K562 (cell line): ENCODE measurements around the gene PITPNC1. TPM values are rescaled to one million over a fixed set of nuclear protein-coding genes. Genes with fewer than 3 reads are reported as not detected.

Experiments
- ATF7 ChIP-seq: fragments of 450-650 bp; IDR thresholded peaks from 2 replicates; pipeline ENCODE4 v1.7.1; 2014; ENCODE audit warnings: mild to moderate bottlenecking, moderate library complexity
- BRD4 ChIP-seq: fragments of 200-600 bp; sonication (generic); IDR thresholded peaks from 2 replicates; pipeline ENCODE4 v1.6.1; 2017; ENCODE audit warnings: inconsistent platforms
- CCNT2 ChIP-seq: IDR thresholded peaks from 2 replicates; pipeline ENCODE4 v1.6.1; 2011; ENCODE audit warnings: borderline replicate concordance, low read depth, mild to moderate bottlenecking, moderate library complexity, mixed read lengths, low read length; ENCODE audit not compliant: insufficient read length; ENCODE audit errors: extremely low read depth
- MAFG ChIP-seq: fragments of 450-650 bp; conservative IDR thresholded peaks from 2 replicates; pipeline ENCODE4 v1.6.1; 2016; ENCODE audit warnings: missing genetic modification characterization, missing compliant biosample characterization
- MECOM ChIP-seq: fragments of 250-450 bp; sonication (Bioruptor Pico); IDR thresholded peaks from 2 replicates; pipeline ENCODE4 v1.8.0; 2022; ENCODE audit warnings: inconsistent platforms
- NFIX ChIP-seq: fragments of 250-450 bp; sonication (Bioruptor Pico); IDR thresholded peaks from 2 replicates; pipeline ENCODE4 v1.4.0; 2020; ENCODE audit warnings: low read depth, mild to moderate bottlenecking, moderate library complexity
- NFYB ChIP-seq: IDR thresholded peaks from 2 replicates; pipeline ENCODE4 v1.6.1; 2011; ENCODE audit warnings: mild to moderate bottlenecking, moderate library complexity; ENCODE audit not compliant: insufficient read length; ENCODE audit errors: extremely low read depth
- PHTF2 ChIP-seq: fragments of 250-450 bp; sonication (Bioruptor Pico); IDR thresholded peaks from 2 replicates; pipeline ENCODE4 v1.5.0; 2021; ENCODE audit warnings: mild to moderate bottlenecking
- POLR3G ChIP-seq: IDR thresholded peaks from 2 replicates; pipeline ENCODE4 v1.6.1; 2011; ENCODE audit not compliant: insufficient read length, insufficient replicate concordance; ENCODE audit errors: extremely low read depth
- PRMT5 ChIP-seq: sonication (generic); formaldehyde crosslinking; IDR thresholded peaks from 2 replicates; pipeline ENCODE4 v1.5.0; 2020; ENCODE audit warnings: missing genetic modification reagents
- RB1 ChIP-seq: fragments of 450-650 bp; IDR thresholded peaks from 2 replicates; pipeline ENCODE4 v1.6.1; 2017; ENCODE audit warnings: low read depth, mild to moderate bottlenecking
- RCOR1 ChIP-seq, 2 experiments: IDR thresholded peaks; 2 replicates each; pipeline ENCODE4 v1.6.1; 2012; ENCODE audit warnings: low read depth in 2 of 2, low read length in 2 of 2, borderline replicate concordance in 1 of 2, improper control_type of control experiment in 1 of 2
- SRSF1 ChIP-seq: fragments of 200-400 bp; formaldehyde crosslinking; IDR thresholded peaks from 2 replicates; pipeline ENCODE4 v1.6.1; 2017; ENCODE audit warnings: mild to moderate bottlenecking, low read depth, low read length, moderate library complexity
- THAP7 ChIP-seq: fragments of 250-450 bp; sonication (Bioruptor Pico); IDR thresholded peaks from 2 replicates; pipeline ENCODE4 v1.5.0; 2021
- USF2 ChIP-seq: sonication (generic); formaldehyde crosslinking; IDR thresholded peaks from 2 replicates; pipeline ENCODE4 v1.5.0; 2020; ENCODE audit warnings: missing genetic modification reagents
- ZNF133 ChIP-seq: fragments of 250-450 bp; sonication (Bioruptor Pico); IDR thresholded peaks from 2 replicates; pipeline ENCODE4 v1.4.0; 2020; ENCODE audit warnings: mild to moderate bottlenecking
- ZNF592 ChIP-seq: fragments of 450-650 bp; IDR thresholded peaks from 2 replicates; pipeline ENCODE4 v1.6.1; 2017; ENCODE audit warnings: antibody characterized with exemption, mild to moderate bottlenecking
- ZNF639 ChIP-seq, 2 experiments: fragments of 200-800 bp in 1 of 2; sonication (Bioruptor generic) in 1 of 2; sonication (generic) in 1 of 2; formaldehyde crosslinking in 1 of 2; IDR thresholded peaks in 1 of 2; conservative IDR thresholded peaks in 1 of 2; 2 replicates each; pipeline versions ENCODE4 v1.5.0 to v1.6.1; 2016 to 2020; ENCODE audit warnings: missing compliant biosample characterization in 1 of 2, missing genetic modification characterization in 1 of 2, missing genetic modification reagents in 1 of 2
- polyA plus RNA-seq, 8 experiments: library from polyadenylated mRNA; depleted of rRNA in 4 of 8; stranded (reverse) in 5 of 8; unstranded in 3 of 8; fragments of >200 nt; fragmentation: Nextera tagmentation in 2 of 8; fragmentation: Illumina TruSeq in 1 of 8; extraction: Ambion mirVana in 2 of 8; extraction: Trizol in 1 of 8; gene quantifications; 2 replicates each; pipeline versions ENCODE4 v1.2.1 to v1.2.3, GENCODE V29; 2011 to 2014; ENCODE audit warnings: inconsistent platforms in 1 of 8, missing spikeins in 1 of 8
- total RNA-seq, 7 experiments: library from RNA; depleted of rRNA in 6 of 7; stranded (reverse); fragments of >200 nt in 6 of 7; fragmentation: Illumina TruSeq in 2 of 7; extraction: Trizol in 2 of 7; gene quantifications; 2 replicates each; pipeline versions ENCODE4 v1.2.1 to v1.2.3, GENCODE V29; 2011 to 2021; ENCODE audit warnings: low replicate concordance in 1 of 7

Gene PITPNC1
- total and polyA plus RNA-seq, 9 of the 15 experiments (the other 6 are each of a cell fraction or from before 2014, with no cell fraction given), result 0.11 to 1.1 (median 0.65) TPM

GRCh38 chr17:67366193-67367157 is 10.6 kb upstream of the PITPNC1 start, which contains the start of gene PSMD12 (continued):
- TF ChIP-seq USF2 (no peak), NFYB (no peak), THAP7 (CRISPR knock-in tag) (no peak), BRD4 (no peak; the same call in 1 of the 2 replicates), SRSF1 (no peak), MAFG (tag) (no peak; the same call in 1 of the 2 replicates), POLR3G (no peak), MECOM (no peak), CCNT2 (peak; percentile 77), RCOR1 (IDR thresholded peaks at IDR 0.05; ENCODE audit: borderline replicate concordance in 1 of 2, low read depth in 2 of 2, low read length in 2 of 2) (0 out of 4 replicates have a peak, but pooled peaks of 1 of the 2 experiments have one; percentile 10), ZNF133 (no peak), RB1 (peak; percentile 78), PRMT5 (CRISPR knock-in tag) (0 out of 2 replicates have a peak, but pooled peaks have one; percentile 3), ATF7 (peak; percentile 57), ZNF592 (no peak), PHTF2 (no peak), NFIX (CRISPR knock-in tag) (no peak), ZNF639 (CRISPR knock-in tag; conservative IDR thresholded peaks at IDR 0.05 in 1 of 2, IDR thresholded peaks at IDR 0.05 in 1 of 2) (no peak)
